ENCODE measurements around the gene RAD21L1.

The RAD21L1 gene

DNA sequence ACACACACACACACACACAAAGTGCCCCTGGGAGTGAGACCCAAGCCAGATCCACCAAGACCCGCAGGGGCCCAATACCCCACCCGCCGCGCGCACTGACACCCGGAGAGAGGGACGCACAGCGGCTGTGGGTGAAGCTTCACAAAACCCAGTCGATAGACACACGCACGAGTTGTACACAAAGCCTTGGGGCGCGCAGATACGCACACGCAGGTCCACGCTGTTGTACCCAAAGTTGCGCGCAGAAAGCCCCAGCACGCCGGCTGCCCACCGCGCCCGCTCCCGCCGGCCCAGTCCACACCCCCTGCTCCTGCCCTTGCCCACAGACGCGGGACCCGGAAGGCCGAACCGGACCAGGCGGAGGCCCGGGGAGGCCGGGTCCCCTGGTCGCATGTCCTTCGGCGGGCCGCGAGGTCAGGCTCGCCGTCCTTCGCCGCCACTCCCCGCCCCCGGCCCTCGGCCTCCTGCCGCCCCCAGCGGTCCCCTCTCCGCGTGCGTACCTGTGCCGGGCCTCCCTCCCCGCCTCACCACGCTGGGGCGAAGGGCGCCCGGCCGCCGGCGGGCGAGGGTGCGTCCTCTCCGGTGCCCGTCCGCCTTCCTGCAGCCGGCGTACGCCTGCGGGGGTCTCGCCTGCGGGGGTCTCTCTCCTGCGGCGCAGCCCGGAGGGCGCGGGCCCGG, 41.1 kb upstream of the RAD21L1 start, which contains the start of gene TMEM74B:
TMEM74B (minus strand) TSS at position 344 of the 678 bp plus-strand sequence. CDS start 1,180 bp downstream, outside the sequence.
- no CpG with 5 or more reads among the region's 76 CpGs for WGBS (ENCODE audit: extremely low coverage, insufficient coverage, insufficient read length)
- peaks cover 18% of the 10 kb centered on the region for H3K27me3 ChIP-seq (ENCODE audit: insufficient read depth, low read length)
- peak within 1 kb of the TSS; percentile 92 for H3K4me2 ChIP-seq (ENCODE audit: low read length)
- no peak within 1 kb of the TSS for H2BK5ac ChIP-seq (ENCODE audit: low read depth, low read length, poor library complexity)
- H2AFZ ChIP-seq (ENCODE audit: insufficient read depth, low read length, poor library complexity): no peak within 1 kb of the TSS
- no peak within 1 kb of the TSS for H2AK5ac ChIP-seq (ENCODE audit: low read length)
- H2BK12ac ChIP-seq (ENCODE audit: low read length): no peak within 1 kb of the TSS
- peaks cover 7% of the 10 kb centered on the region for H3K9me3 ChIP-seq (ENCODE audit: insufficient read depth, low read depth, low read length)
- H3K79me2 ChIP-seq (ENCODE audit: control insufficient read depth, insufficient read depth, low read length, poor library complexity): no peaks in the 10 kb centered on the region
- H3K23ac ChIP-seq (ENCODE audit: low read length): no peak within 1 kb of the TSS
- H3K27ac ChIP-seq (ENCODE audit: low read depth, low read length): no peak within 1 kb of the TSS
- no peak within 1 kb of the TSS for H4K91ac ChIP-seq (ENCODE audit: low read depth, low read length)
- no peak within 1 kb of the TSS for H4K8ac ChIP-seq (ENCODE audit: low read depth, low read length)
- no peak within 1 kb of the TSS for H2BK120ac ChIP-seq (ENCODE audit: insufficient read depth, low read length, poor library complexity)
- peak in 1 of 2 donors; percentile 18 for DNase-seq
- no peaks in the 10 kb centered on the region for H3K79me1 ChIP-seq (ENCODE audit: low read length)
- no peak within 1 kb of the TSS for H3K9ac ChIP-seq (ENCODE audit: low read length)
- no peaks in the 10 kb centered on the region for H3K36me3 ChIP-seq (ENCODE audit: control insufficient read depth in 1 of 2, insufficient read depth in 2 of 2, low read length in 2 of 2)
- H3K14ac ChIP-seq (ENCODE audit: low read length): no peak within 1 kb of the TSS
- no peak within 1 kb of the TSS for H4K12ac ChIP-seq (ENCODE audit: low read depth, low read length)
- peaks cover 0 to 8% of the 10 kb centered on the region in 2 experiments for H3K4me1 ChIP-seq (ENCODE audit: control insufficient read depth in 1 of 2, insufficient read depth in 2 of 2, low read length in 2 of 2)
- H3K18ac ChIP-seq (ENCODE audit: low read length): no peak within 1 kb of the TSS
- peak within 1 kb of the TSS; percentile 64 for H3K4me3 ChIP-seq (ENCODE audit: low read depth, low read length)
- H3K4ac ChIP-seq (ENCODE audit: low read depth, low read length): no peak within 1 kb of the TSS

DNA sequence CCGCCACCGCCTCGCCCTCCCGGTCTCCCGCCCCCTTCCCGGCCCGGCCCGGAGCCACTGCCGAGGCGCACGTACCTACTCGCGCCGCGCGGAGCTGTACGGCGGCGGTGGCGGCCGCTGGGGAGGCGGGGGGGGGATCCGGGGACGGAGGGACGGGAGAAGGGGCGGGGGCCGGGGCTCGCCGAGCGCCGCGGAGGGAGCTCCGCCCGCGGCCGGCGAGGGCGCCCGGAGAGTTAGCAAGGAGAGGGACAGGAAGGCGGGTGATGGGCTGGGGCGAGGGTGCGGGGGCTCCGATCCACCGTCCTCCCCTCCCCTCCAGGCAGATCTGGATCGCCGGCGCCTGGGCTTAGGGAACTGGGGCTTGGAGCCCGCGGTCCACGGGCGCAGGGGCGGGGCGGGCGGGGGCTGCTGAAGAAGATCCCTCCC, 40.5 kb upstream of the RAD21L1 start:
- Histone ChIP-seq H3K4ac (ENCODE audit: low read depth, low read length) (no peak overlapping the region), H3K4me3 (ENCODE audit: low read depth, low read length) (peak overlapping the region; percentile 64), H3K9ac (ENCODE audit: low read length) (no peak overlapping the region), H3K4me2 (ENCODE audit: low read length) (peak overlapping the region; percentile 92), H3K79me2 (ENCODE audit: control insufficient read depth, insufficient read depth, low read length, poor library complexity) (no peaks in the 10 kb centered on the region), H3K36me3 (ENCODE audit: control insufficient read depth in 1 of 2, insufficient read depth in 2 of 2, low read length in 2 of 2) (no peaks in the 10 kb centered on the region), H2BK5ac (ENCODE audit: low read depth, low read length, poor library complexity) (no peak overlapping the region), H3K27ac (ENCODE audit: low read depth, low read length) (no peak overlapping the region), H3K18ac (ENCODE audit: low read length) (no peak overlapping the region), H4K8ac (ENCODE audit: low read depth, low read length) (no peak overlapping the region), H3K9me3 (ENCODE audit: insufficient read depth, low read depth, low read length) (peaks cover 7% of the 10 kb centered on the region), H3K27me3 (ENCODE audit: insufficient read depth, low read length) (peaks cover 18% of the 10 kb centered on the region), H3K4me1 (ENCODE audit: control insufficient read depth in 1 of 2, insufficient read depth in 2 of 2, low read length in 2 of 2) (peaks cover 0 to 8% of the 10 kb centered on the region in 2 experiments), H3K79me1 (ENCODE audit: low read length) (no peaks in the 10 kb centered on the region), H4K12ac (ENCODE audit: low read depth, low read length) (no peak overlapping the region), H3K14ac (ENCODE audit: low read length) (no peak overlapping the region), H4K91ac (ENCODE audit: low read depth, low read length) (no peak overlapping the region), H2BK120ac (ENCODE audit: insufficient read depth, low read length, poor library complexity) (no peak overlapping the region), H2AK5ac (ENCODE audit: low read length) (no peak overlapping the region), H2BK12ac (ENCODE audit: low read length) (no peak overlapping the region), H2AFZ (ENCODE audit: insufficient read depth, low read length, poor library complexity) (no peak overlapping the region), H3K23ac (ENCODE audit: low read length) (no peak overlapping the region)
- no CpG with 5 or more reads among the region's 54 CpGs for WGBS (ENCODE audit: extremely low coverage, insufficient coverage, insufficient read length)
- peak in 1 of 2 donors; percentile 14 for DNase-seq

DNA sequence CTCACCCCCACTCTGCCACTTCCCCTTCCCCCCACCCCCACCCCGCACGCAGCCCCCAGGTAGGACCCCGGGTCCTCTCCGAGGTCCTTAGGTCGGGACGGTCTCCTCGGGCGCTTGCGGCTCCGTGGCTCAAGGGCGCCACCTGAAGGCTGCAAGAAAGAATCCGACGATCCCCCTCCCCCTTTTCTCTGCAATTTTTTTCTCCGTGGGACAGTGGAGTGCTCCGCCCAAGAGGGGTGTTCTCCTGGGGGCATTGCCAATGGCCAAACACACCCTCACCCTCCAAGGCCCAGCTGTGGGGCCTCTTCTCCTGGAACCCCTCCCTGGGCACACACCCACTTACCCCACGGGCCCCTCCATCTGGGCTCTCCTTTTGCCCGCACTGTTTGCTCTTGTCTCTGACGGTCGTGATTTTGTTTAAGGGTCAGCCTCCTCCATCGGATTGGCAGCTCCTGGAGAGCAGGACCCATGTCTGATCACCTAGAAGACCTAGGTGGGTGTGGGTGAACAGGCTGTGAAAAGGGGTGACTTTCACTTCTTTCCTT, 40.0 kb upstream of the RAD21L1 start:
- H3K4me1 ChIP-seq (ENCODE audit: control insufficient read depth in 1 of 2, insufficient read depth in 2 of 2, low read length in 2 of 2): peaks cover 0 to 8% of the 10 kb centered on the region in 2 experiments
- no peak overlapping the region for H3K23ac ChIP-seq (ENCODE audit: low read length)

DNA sequence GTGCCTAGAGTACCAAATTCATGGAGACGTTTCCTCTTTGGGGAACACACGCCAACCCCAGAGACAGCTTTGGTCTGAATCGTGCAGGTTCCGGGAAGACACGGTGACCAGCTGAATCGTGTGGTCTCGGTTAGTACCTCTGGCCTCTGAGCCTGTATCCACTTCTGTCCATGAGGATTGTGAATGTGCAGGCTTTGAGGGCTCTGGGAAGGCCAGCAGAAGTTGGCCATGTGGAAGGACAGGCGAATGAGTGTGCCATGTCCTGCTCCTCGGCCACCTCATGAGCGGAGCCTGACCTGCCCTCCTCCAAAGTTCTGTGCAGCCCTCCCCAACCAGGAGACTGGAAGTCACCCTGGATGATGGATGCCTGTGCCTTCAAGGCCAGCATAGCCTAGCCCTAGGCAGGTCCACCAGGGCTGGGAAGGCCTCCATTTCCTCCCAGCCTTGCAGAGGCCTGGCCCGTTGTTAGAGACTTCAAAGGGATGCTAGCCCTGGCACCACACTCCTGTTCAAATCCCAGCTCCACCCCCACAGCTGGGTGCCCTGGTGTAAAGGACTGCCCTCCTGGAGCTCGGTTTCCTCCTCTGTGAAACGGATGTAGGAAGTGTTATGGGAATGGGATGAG, 39.4 kb upstream of the RAD21L1 start:
- Histone ChIP-seq H2BK5ac (ENCODE audit: low read depth, low read length, poor library complexity) (no peak overlapping the region), H3K9ac (ENCODE audit: low read length) (no peak overlapping the region), H2AK5ac (ENCODE audit: low read length) (no peak overlapping the region), H3K4me2 (ENCODE audit: low read length) (no peak overlapping the region), H4K12ac (ENCODE audit: low read depth, low read length) (no peak overlapping the region), H3K4me3 (ENCODE audit: low read depth, low read length) (no peak overlapping the region), H3K18ac (ENCODE audit: low read length) (no peak overlapping the region), H3K27ac (ENCODE audit: low read depth, low read length) (no peak overlapping the region), H3K27me3 (ENCODE audit: insufficient read depth, low read length) (peaks cover 18% of the 10 kb centered on the region), H3K4ac (ENCODE audit: low read depth, low read length) (no peak overlapping the region), H2AFZ (ENCODE audit: insufficient read depth, low read length, poor library complexity) (no peak overlapping the region), H3K14ac (ENCODE audit: low read length) (no peak overlapping the region), H4K8ac (ENCODE audit: low read depth, low read length) (no peak overlapping the region), H4K91ac (ENCODE audit: low read depth, low read length) (no peak overlapping the region), H3K79me1 (ENCODE audit: low read length) (no peaks in the 10 kb centered on the region), H2BK12ac (ENCODE audit: low read length) (no peak overlapping the region), H3K4me1 (ENCODE audit: control insufficient read depth in 1 of 2, insufficient read depth in 2 of 2, low read length in 2 of 2) (peaks cover 0 to 8% of the 10 kb centered on the region in 2 experiments), H2BK120ac (ENCODE audit: insufficient read depth, low read length, poor library complexity) (no peak overlapping the region), H3K23ac (ENCODE audit: low read length) (no peak overlapping the region), H3K9me3 (ENCODE audit: insufficient read depth, low read depth, low read length) (peaks cover 7% of the 10 kb centered on the region), H3K36me3 (ENCODE audit: control insufficient read depth in 1 of 2, insufficient read depth in 2 of 2, low read length in 2 of 2) (no peaks in the 10 kb centered on the region), H3K79me2 (ENCODE audit: control insufficient read depth, insufficient read depth, low read length, poor library complexity) (no peaks in the 10 kb centered on the region)
- WGBS (ENCODE audit: extremely low coverage, insufficient coverage, insufficient read length): no CpG with 5 or more reads among the region's 13 CpGs
- DNase-seq: peak in 1 of 2 donors; percentile 20

More for the DNA sequence above, 40.0 kb upstream of the RAD21L1 start:
- H2AK5ac ChIP-seq (ENCODE audit: low read length): no peak overlapping the region
- DNase-seq: peak; percentile 62 to 80
- H3K9me3 ChIP-seq (ENCODE audit: insufficient read depth, low read depth, low read length): peaks cover 7% of the 10 kb centered on the region
- H3K36me3 ChIP-seq (ENCODE audit: control insufficient read depth in 1 of 2, insufficient read depth in 2 of 2, low read length in 2 of 2): no peaks in the 10 kb centered on the region
- H2BK12ac ChIP-seq (ENCODE audit: low read length): no peak overlapping the region
- no peak overlapping the region for H3K9ac ChIP-seq (ENCODE audit: low read length)
- no peak overlapping the region for H3K27ac ChIP-seq (ENCODE audit: low read depth, low read length)
- no CpG with 5 or more reads among the region's 20 CpGs for WGBS (ENCODE audit: extremely low coverage, insufficient coverage, insufficient read length)
- no peak overlapping the region for H2BK120ac ChIP-seq (ENCODE audit: insufficient read depth, low read length, poor library complexity)
- no peak overlapping the region for H3K14ac ChIP-seq (ENCODE audit: low read length)
- no peak overlapping the region for H4K8ac ChIP-seq (ENCODE audit: low read depth, low read length)
- no peak overlapping the region for H4K12ac ChIP-seq (ENCODE audit: low read depth, low read length)
- no peak overlapping the region for H4K91ac ChIP-seq (ENCODE audit: low read depth, low read length)
- H2AFZ ChIP-seq (ENCODE audit: insufficient read depth, low read length, poor library complexity): no peak overlapping the region
- H3K4me3 ChIP-seq (ENCODE audit: low read depth, low read length): no peak overlapping the region
- H3K4me2 ChIP-seq (ENCODE audit: low read length): peak overlapping the region; percentile 92
- H2BK5ac ChIP-seq (ENCODE audit: low read depth, low read length, poor library complexity): no peak overlapping the region
- no peak overlapping the region for H3K4ac ChIP-seq (ENCODE audit: low read depth, low read length)
- peaks cover 18% of the 10 kb centered on the region for H3K27me3 ChIP-seq (ENCODE audit: insufficient read depth, low read length)
- H3K79me2 ChIP-seq (ENCODE audit: control insufficient read depth, insufficient read depth, low read length, poor library complexity): no peaks in the 10 kb centered on the region
- no peaks in the 10 kb centered on the region for H3K79me1 ChIP-seq (ENCODE audit: low read length)
- H3K18ac ChIP-seq (ENCODE audit: low read length): no peak overlapping the region

All from trophoblast cell (in vitro differentiated cells and primary cell).